Lung (tissue), 12 donors: ENCODE measurements around the gene GABRR2. TPM values are rescaled to one million over a fixed set of nuclear protein-coding genes. Genes with fewer than 3 reads are reported as not detected.
"Not testable (repeated sequence)": the region's sequence is repeated elsewhere in the genome, so short reads cannot be mapped to it uniquely, and the experiment has no call there.

Experiments
- ATAC-seq: fragments of 200-7000 bp; cut with Tn5 transposase; one replicate; pipeline ENCODE4 v1.9.1; 2020; ENCODE audit warnings: moderate number of reproducible peaks; ENCODE audit not compliant: insufficient read depth, low FRiP score
- DNase-seq, 3 donors: peaks; one replicate each; pipeline ENCODE4 v3.0.0-alpha.2; 2013 to 2017
- H3K27ac ChIP-seq, 2 donors: one replicate each; pipeline ENCODE4 v1.5.1; 2013; ENCODE audit warnings: mild to moderate bottlenecking in 2 of 2, moderate library complexity in 2 of 2, control low read depth in 1 of 2, inconsistent platforms in 1 of 2, low read depth in 1 of 2, low read length in 1 of 2
- H3K27me3 ChIP-seq, 3 donors: one replicate each; pipeline ENCODE4 v1.5.1; 2013; ENCODE audit warnings: low read length in 2 of 3; ENCODE audit not compliant: control insufficient read depth in 3 of 3, insufficient read depth in 3 of 3
- H3K36me3 ChIP-seq, 4 donors: one replicate each; pipeline ENCODE4 v1.5.1; 2013; ENCODE audit warnings: low read length in 4 of 4, mild to moderate bottlenecking in 1 of 4, moderate library complexity in 1 of 4; ENCODE audit not compliant: control insufficient read depth in 4 of 4, insufficient read depth in 4 of 4
- H3K4me1 ChIP-seq, 5 donors: one replicate each; pipeline ENCODE4 v1.5.1; 2013; ENCODE audit warnings: low read length in 5 of 5, mild to moderate bottlenecking in 2 of 5, moderate library complexity in 1 of 5; ENCODE audit not compliant: control insufficient read depth in 5 of 5, insufficient read depth in 5 of 5
- H3K4me3 ChIP-seq: one replicate; pipeline ENCODE4 v1.5.1; 2013; ENCODE audit warnings: mild to moderate bottlenecking, control low read depth, moderate library complexity
- H3K9ac ChIP-seq, 2 donors: one replicate each; pipeline ENCODE4 v1.5.1; 2013; ENCODE audit warnings: low read length in 2 of 2, control low read depth in 1 of 2; ENCODE audit not compliant: insufficient read depth in 1 of 2
- H3K9me3 ChIP-seq, 4 donors: one replicate each; pipeline ENCODE4 v1.5.1; 2013; ENCODE audit warnings: low read length in 3 of 4, mild to moderate bottlenecking in 1 of 4, moderate library complexity in 1 of 4; ENCODE audit not compliant: control insufficient read depth in 4 of 4, insufficient read depth in 3 of 4
- WGBS, 2 donors: extraction: QIAGEN DNeasy Blood & Tissue Kit; methylation state at CpG; one replicate each; pipeline ENCODE4 v1.1.7; 2013; 5-methylcytosine and 5-hydroxymethylcytosine counted together
- polyA plus RNA-seq, 2 donors: library from polyadenylated mRNA; stranded (reverse); fragments of 200-250 nt; gene quantifications; one replicate each; pipeline ENCODE4 v1.2.1, GENCODE V29; 2013
- total RNA-seq, 2 donors: library from RNA; depleted of rRNA in 1 of 2; stranded (reverse); fragments of >200 nt in 1 of 2; gene quantifications; one replicate each; pipeline ENCODE4 v1.2.1, GENCODE V29; 2014 to 2021
- TF ChIP-seq, protein P1 (sequence below): IDR thresholded peaks from 2 replicates; pipeline ENCODE4 v1.5.1; 2012; ENCODE audit warnings: mild to moderate bottlenecking; ENCODE audit errors: control extremely low read depth, extremely low read depth
- donor health status: control.
- donor health status: control.
- donor health status: Bipolar disorder and iron deficiency.
- donor health status: healthy.
- donor health status: DM: yes; HTN: yes; CAD: no.

GABRR2 gene
- total and polyA plus RNA-seq, 4 donors: 0.33 to 1.5 (median 1.4) TPM

DNA sequence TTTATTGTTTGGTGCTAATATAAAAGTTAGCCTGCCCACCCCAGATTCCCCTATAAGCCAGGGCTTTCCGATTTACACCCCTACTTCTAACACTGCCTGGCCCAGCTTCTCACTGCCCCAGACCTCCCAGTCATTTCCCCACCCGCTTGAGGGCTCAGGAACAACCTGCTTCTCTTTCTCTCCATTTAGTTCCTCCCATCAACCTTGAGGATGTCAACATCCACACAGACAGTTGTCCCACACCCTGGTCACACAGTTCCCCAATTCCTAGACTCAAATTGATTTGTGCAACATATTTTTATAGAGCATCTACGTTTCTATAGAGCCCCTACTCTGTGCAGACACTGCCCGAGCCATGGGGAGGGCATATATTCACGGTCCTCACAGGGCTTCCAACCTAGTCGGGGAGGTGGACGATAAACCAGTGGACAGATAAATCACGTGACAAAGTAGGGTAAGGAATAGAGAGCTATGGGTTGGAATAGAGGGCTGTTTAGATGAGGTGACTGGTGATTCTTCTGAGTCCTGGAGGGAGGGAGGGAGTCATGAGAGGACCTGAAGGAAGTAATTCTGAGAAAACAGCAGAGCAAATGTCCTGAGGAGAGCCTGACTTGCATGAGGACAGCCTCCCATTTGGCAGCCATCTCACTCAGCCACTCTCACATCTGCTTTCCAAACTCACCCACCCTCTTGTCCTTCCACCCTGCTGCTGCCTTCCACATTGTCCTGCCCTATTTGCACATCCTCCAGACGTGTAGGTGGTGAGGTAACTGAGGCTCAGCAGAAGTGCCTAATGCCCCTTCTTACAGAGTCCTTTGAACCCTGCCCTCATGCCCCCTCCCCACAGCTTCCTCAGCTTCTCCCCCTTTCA, 6.3 kb downstream of the GABRR2 start:
- Histone ChIP-seq H3K27ac (no peak overlapping the region), H3K4me3 (no peak overlapping the region), H3K9ac (no peak overlapping the region), H3K27me3 (no peaks in the 10 kb centered on the region), H3K36me3 (no peaks in the 10 kb centered on the region), H3K4me1 (peaks cover 3 to 18% (median 9%) of the 10 kb centered on the region in 5 donors), H3K9me3 (no peaks in the 10 kb centered on the region)
- DNase-seq (no peak), ATAC-seq (no peak)
- TF ChIP-seq, protein P1, sequence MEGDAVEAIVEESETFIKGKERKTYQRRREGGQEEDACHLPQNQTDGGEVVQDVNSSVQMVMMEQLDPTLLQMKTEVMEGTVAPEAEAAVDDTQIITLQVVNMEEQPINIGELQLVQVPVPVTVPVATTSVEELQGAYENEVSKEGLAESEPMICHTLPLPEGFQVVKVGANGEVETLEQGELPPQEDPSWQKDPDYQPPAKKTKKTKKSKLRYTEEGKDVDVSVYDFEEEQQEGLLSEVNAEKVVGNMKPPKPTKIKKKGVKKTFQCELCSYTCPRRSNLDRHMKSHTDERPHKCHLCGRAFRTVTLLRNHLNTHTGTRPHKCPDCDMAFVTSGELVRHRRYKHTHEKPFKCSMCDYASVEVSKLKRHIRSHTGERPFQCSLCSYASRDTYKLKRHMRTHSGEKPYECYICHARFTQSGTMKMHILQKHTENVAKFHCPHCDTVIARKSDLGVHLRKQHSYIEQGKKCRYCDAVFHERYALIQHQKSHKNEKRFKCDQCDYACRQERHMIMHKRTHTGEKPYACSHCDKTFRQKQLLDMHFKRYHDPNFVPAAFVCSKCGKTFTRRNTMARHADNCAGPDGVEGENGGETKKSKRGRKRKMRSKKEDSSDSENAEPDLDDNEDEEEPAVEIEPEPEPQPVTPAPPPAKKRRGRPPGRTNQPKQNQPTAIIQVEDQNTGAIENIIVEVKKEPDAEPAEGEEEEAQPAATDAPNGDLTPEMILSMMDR: no peak
- WGBS, 2 donors: 54 to 70% methylated on average over 9 of the region's 9 CpGs

DNA sequence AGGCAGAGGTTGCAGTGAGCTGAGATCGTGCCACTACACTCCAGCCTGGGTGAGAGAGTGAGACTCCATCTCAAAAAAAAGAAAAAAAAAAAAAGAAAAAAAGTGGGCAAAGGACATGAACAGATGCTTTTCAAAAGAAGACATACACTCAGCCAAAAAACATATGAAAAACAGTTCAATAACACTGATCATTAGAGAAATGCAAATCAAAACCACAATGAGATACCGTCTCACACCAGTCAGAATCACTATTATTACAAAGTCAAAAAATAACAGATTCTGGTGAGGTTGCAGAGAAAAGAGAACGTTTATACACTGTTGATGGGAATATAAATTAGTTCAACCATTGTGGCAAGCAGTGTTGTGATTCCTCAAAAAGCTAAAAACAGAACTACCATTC, 10.6 kb downstream of the GABRR2 start:
- 86 to 91% methylated on average over 3 of the region's 3 CpGs for WGBS, 2 donors
- not testable (repeated sequence) for H3K9ac ChIP-seq, H3K4me3 ChIP-seq, DNase-seq, H3K4me1 ChIP-seq, H3K27me3 ChIP-seq, H3K27ac ChIP-seq, H3K9me3 ChIP-seq, H3K36me3 ChIP-seq, ATAC-seq

DNA sequence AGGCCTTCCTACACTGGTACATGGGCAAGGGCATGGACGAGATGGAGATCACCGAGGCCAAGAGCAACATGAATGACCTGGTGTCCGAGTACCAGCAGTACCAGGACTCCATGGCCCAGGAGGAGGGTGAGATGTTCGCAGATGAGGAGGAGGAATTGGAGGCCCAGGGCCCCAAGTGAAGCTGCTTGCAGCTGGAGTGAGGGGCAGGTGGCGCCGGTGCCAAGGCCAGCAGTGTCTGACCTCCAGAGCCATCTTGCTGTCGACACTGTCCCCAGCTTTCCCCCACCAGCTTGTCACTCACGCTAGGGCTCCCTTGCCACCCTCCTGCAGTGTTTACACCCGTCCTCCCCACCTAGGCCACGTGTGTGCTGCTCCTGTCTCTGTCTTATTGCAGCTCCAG, 12.2 kb downstream of the GABRR2 start:
- WGBS, 2 donors: 92 to 93% methylated on average over 10 of the region's 10 CpGs
- H3K4me3 ChIP-seq: no peak overlapping the region
- DNase-seq (no peak), ATAC-seq (no peak)
- H3K27me3 ChIP-seq: no peaks in the 10 kb centered on the region
- H3K4me1 ChIP-seq: peaks cover 0 to 6% (median 0%) of the 10 kb centered on the region in 5 donors
- no peaks in the 10 kb centered on the region for H3K36me3 ChIP-seq
- no peak overlapping the region for H3K27ac ChIP-seq
- no peak overlapping the region for H3K9ac ChIP-seq
- TF ChIP-seq, protein P1: no peak
- peaks cover 0 to 7% (median 0%) of the 10 kb centered on the region in 4 donors for H3K9me3 ChIP-seq

DNA sequence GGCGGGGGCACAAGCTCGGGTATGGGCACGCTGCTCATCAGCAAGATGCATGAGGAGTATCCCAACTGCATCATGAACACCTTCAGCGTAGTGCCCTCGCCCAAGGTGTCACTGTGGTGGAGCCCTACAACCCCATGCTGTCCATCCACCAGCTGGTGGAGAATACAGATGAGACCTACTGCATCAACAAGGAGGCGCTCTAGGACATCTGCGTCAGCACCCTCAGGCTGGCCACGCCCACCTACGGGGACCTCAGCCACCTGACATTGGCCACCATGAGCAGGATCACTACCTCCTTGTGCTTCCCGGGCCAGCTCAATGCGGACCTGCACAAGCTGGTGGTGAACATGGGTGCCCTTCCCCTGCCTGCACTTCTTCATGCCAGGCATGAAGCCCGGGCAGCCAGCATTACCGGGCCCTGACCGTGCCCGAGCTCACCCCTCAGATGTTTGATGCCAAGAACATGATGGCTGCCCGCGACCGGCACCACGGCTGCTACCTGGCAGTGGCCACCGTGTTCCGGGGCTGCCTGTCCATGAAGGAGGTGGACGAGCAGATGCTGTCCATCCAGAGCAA, 12.8 kb downstream of the GABRR2 start:
- Histone ChIP-seq H3K36me3 (no peaks in the 10 kb centered on the region), H3K27me3 (no peaks in the 10 kb centered on the region), H3K9ac (no peak overlapping the region), H3K9me3 (peaks cover 0 to 7% (median 0%) of the 10 kb centered on the region in 4 donors), H3K4me3 (no peak overlapping the region), H3K4me1 (peaks cover 0 to 6% (median 0%) of the 10 kb centered on the region in 5 donors), H3K27ac (no peak overlapping the region)
- DNase-seq (no peak), ATAC-seq (no peak)
- 93 to 95% methylated on average over 22 of the region's 22 CpGs for WGBS, 2 donors
- TF ChIP-seq, protein P1: no peak
